Adrenal gland (tissue), 12 donors: ENCODE measurements around the gene ZNF470. TPM values are rescaled to one million over a fixed set of nuclear protein-coding genes. Genes with fewer than 3 reads are reported as not detected.

Source experiments
- DNase-seq, 7 donors: peaks; one replicate each; pipeline ENCODE4 v3.0.0-alpha.2; 2019 to 2020
- H3K27ac ChIP-seq, 5 donors: fragments of 200-600 bp; sonication (generic) in 4 of 5; 1 replicate in 3 of 5; 2 replicates in 2 of 5; pipeline versions ENCODE4 v1.5.1 to v1.8.0; 2016 to 2020; ENCODE audit warnings: mild to moderate bottlenecking in 1 of 5
- H3K27me3 ChIP-seq: fragments of 200-600 bp; 2 replicates; pipeline ENCODE4 v1.8.0; 2021
- H3K36me3 ChIP-seq, 2 donors: fragments of 200-600 bp; replicated peaks in 1 of 2; 1 replicate in 1 of 2; 2 replicates in 1 of 2; pipeline versions ENCODE4 v1.5.1 to v1.8.0; 2018 to 2022
- H3K4me1 ChIP-seq, 2 donors: fragments of 200-600 bp; replicated peaks in 1 of 2; 1 replicate in 1 of 2; 2 replicates in 1 of 2; pipeline versions ENCODE4 v1.5.1 to v1.8.0; 2018 to 2021
- H3K4me3 ChIP-seq, 4 donors: fragments of 200-600 bp; sonication (generic) in 3 of 4; one replicate each; pipeline ENCODE4 v1.5.1; 2016 to 2018
- H3K9me3 ChIP-seq, 3 donors: fragments of 200-600 bp; sonication (generic) in 1 of 3; replicated peaks in 1 of 3; 1 replicate in 2 of 3; 2 replicates in 1 of 3; pipeline versions ENCODE4 v1.5.1 to v1.8.0; 2016 to 2021
- POLR2A ChIP-seq, 2 donors: fragments of 450-650 bp; IDR thresholded peaks; one replicate each; pipeline ENCODE4 v1.6.1; 2017; ENCODE audit warnings: antibody characterized with exemption in 2 of 2, mild to moderate bottlenecking in 2 of 2, moderate library complexity in 1 of 2
- WGBS, 4 donors: extraction: QIAGEN DNeasy Blood & Tissue Kit in 2 of 4; methylation state at CpG; one replicate each; pipeline versions ENCODE4 v1.1.5 to v1.1.7; 2013 to 2017; 5-methylcytosine and 5-hydroxymethylcytosine counted together
- intact Hi-C, 2 donors: fragments of 100-400 bp; cut with DNase I; formaldehyde crosslinking; loops; one replicate each; pipeline versions ENCODE4 v1.14.1 to v1.15.0; 2022 to 2023
- polyA plus RNA-seq, 3 donors: library from polyadenylated mRNA; stranded (reverse); fragments of 200-250 nt in 2 of 3; fragments of 350-450 nt in 1 of 3; fragmentation: Illumina TruSeq in 1 of 3; extraction: RNeasy Lipid Tissue Mini Kit (QIAGEN cat#74804) in 1 of 3; gene quantifications; one replicate each; pipeline ENCODE4 v1.2.3, GENCODE V29; 2013 to 2014
- total RNA-seq, 9 donors: library from RNA; depleted of rRNA in 4 of 9; stranded (reverse); fragments of >200 nt in 4 of 9; fragments of 120-200 nt in 1 of 9; fragmentation: NEBNext Ultra II Directional in 1 of 9; extraction: Animal tissue kit (Norgen Biotek cat#: 25700) in 1 of 9; gene quantifications; one replicate each; pipeline versions ENCODE4 v1.1.0 to v1.2.4, GENCODE V29; 2013 to 2023
- TF ChIP-seq, protein P1 (sequence below), 6 experiments: fragments of 450-650 bp in 4 of 6; fragments of 200-600 bp in 2 of 6; sonication (generic) in 1 of 6; IDR thresholded peaks; 1 replicate in 5 of 6; 2 replicates in 1 of 6; pipeline versions ENCODE4 v1.5.1 to v1.8.0; 2016 to 2021; ENCODE audit warnings: antibody characterized with exemption in 6 of 6, mild to moderate bottlenecking in 2 of 6, moderate library complexity in 1 of 6
- donor health status: healthy with polysubstance abuse.
- donor health status: Bipolar disorder and iron deficiency.
- donor health status: DM: yes; HTN: yes; CAD: no.
- donor health status: DM: no; HTN: no; CAD: no.
- donor health status: DM: no; HTN: no; CAD: no.
- donor health status: DM: yes; HTN: yes; CAD: no.

The ZNF470 gene
- total and polyA plus RNA-seq, 12 donors, result 1.4 to 16.2 (median 5.6) TPM

DNA sequence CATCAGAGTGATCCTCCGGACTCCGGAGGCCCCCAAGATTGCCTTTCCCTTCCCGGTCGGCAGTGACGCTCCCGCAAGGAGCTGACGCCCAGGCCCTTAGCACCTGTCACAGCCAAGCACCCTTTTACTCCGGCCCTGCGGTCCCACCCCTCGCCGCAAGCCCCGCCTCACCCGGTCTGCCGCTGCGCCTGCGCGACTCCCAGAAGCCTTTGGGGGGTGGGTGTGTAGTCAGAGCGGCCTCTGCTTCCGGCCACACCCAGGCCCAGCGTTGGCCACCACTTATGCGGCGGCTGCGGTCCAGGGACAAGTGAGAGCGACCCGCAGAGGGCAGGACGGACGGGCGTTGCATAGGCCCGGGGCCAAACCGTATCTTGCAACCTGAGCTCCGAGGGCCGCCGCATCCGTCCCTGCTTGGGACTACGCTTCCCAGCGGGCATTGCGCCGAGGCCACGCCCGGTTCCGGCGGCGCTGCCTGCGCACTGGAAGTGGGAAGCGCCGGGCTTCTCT lies 29.0 kb upstream of the ZNF470 start:
- 0 to 3% (median 1%) methylated on average over 17 to 46 of the region's 46 CpGs for WGBS, 4 donors
- peaks cover 4 to 10% of the 10 kb centered on the region in 2 donors for H3K4me1 ChIP-seq
- peak overlapping the region; percentile 56 to 98 (median 68) for H3K4me3 ChIP-seq
- no peaks in the 10 kb centered on the region for H3K36me3 ChIP-seq
- H3K9me3 ChIP-seq, result peaks cover 0 to 34% (median 0%) of the 10 kb centered on the region in 3 donors
- intact Hi-C loops, result loop anchor here in 1 of 2 donors (10.0 kb wide), 1 partner anchor 114 kb away; no protein-coding TSS in a partner anchor
- no peaks in the 10 kb centered on the region for H3K27me3 ChIP-seq
- H3K27ac ChIP-seq, result peak overlapping the region; percentile 39 to 93 (median 72)
- peak in 1 of 2 donors; percentile 9 for TF ChIP-seq POLR2A (IDR thresholded peaks at IDR 0.05)
- TF ChIP-seq, protein P1, sequence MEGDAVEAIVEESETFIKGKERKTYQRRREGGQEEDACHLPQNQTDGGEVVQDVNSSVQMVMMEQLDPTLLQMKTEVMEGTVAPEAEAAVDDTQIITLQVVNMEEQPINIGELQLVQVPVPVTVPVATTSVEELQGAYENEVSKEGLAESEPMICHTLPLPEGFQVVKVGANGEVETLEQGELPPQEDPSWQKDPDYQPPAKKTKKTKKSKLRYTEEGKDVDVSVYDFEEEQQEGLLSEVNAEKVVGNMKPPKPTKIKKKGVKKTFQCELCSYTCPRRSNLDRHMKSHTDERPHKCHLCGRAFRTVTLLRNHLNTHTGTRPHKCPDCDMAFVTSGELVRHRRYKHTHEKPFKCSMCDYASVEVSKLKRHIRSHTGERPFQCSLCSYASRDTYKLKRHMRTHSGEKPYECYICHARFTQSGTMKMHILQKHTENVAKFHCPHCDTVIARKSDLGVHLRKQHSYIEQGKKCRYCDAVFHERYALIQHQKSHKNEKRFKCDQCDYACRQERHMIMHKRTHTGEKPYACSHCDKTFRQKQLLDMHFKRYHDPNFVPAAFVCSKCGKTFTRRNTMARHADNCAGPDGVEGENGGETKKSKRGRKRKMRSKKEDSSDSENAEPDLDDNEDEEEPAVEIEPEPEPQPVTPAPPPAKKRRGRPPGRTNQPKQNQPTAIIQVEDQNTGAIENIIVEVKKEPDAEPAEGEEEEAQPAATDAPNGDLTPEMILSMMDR (IDR thresholded peaks at IDR 0.05), result peak in 3 of 6 experiments; percentile 18 to 28 (median 25)
- DNase-seq, result peak; percentile 87 to 94 (median 93)

DNA sequence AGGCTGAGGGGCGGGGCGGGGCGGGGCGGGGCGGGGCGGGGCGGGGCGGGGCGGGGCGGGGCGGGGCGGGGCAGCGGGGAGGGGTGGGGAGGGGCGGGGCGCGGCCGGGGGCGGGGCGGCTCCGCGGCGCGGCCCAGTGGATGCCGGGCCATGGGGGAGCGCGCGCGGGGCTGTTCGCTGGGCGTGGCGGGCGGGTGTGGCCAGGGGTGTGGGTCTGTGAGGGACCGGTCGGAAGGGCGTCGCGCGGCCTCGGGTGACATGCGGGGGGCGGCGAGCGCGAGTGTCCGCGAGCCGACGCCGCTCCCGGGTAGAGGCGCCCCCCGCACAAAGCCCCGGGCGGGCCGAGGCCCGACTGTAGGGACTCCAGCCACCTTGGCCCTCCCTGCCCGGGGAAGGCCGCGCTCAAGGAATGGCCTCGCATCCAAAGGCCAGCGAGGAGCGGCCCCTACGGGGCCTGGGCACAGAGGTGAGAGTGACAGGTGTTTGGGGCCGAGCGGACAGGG lies 28.5 kb upstream of the ZNF470 start, which contains the start of gene ZFP28:
Gene ZFP28, plus strand, starts transcription at position 188 of the 503 bp plus-strand sequence. Its CDS starts 71 bp downstream, at position 259.
- H3K27ac ChIP-seq, result peak within 1 kb of the TSS; percentile 39 to 93 (median 72)
- H3K4me3 ChIP-seq, result peak within 1 kb of the TSS; percentile 56 to 98 (median 70)
- peaks cover 0 to 33% (median 0%) of the 10 kb centered on the region in 3 donors for H3K9me3 ChIP-seq
- H3K4me1 ChIP-seq, result peaks cover 4 to 10% of the 10 kb centered on the region in 2 donors
- intact Hi-C loops, result loop anchor here in 1 of 2 donors (10.0 kb wide), 1 partner anchor 114 kb away; no protein-coding TSS in a partner anchor
- no peaks in the 10 kb centered on the region for H3K27me3 ChIP-seq
- no peaks in the 10 kb centered on the region for H3K36me3 ChIP-seq
- TF ChIP-seq POLR2A (IDR thresholded peaks at IDR 0.05), result no peak
- TF ChIP-seq, protein P1 (IDR thresholded peaks at IDR 0.05), result no peak
- peak in 4 of 7 donors; percentile 80 to 86 (median 82) for DNase-seq
- WGBS, 4 donors, result 1 to 6% (median 1%) methylated on average over 25 to 54 of the region's 65 CpGs; no CpG with 5 or more reads in 1 of the 4 donors

DNA sequence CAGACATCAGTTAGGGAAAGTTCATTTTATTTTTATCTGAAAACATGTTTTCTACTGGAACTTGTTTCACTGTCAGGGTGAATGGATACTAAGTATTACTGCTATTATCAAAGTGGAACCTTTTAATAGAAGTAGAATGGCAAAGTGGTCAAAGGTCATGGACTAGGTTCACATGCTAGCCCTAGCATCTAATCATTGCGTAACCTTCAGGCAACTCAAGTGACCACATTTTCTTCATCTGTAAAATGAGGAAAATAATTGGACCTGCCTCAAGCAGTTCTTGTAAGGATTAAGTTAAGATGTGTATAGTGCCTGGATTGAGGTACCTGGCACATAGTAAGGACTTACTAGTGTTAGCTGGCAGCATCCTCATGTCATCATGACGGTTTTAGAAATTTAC lies 23.5 kb upstream of the ZNF470 start:
- Histone ChIP-seq H3K27me3 (no peaks in the 10 kb centered on the region), H3K4me3 (no peak overlapping the region), H3K27ac (no peak overlapping the region), H3K4me1 (peaks cover 0 to 6% of the 10 kb centered on the region in 2 donors), H3K9me3 (peaks cover 0 to 35% (median 5%) of the 10 kb centered on the region in 3 donors), H3K36me3 (peaks cover 0 to 7% of the 10 kb centered on the region in 2 donors)
- DNase-seq, result no peak
- intact Hi-C loops, result no loop called here
- WGBS, 4 donors, result 95 to 97% (median 97%) methylated on average over 2 of the region's 2 CpGs
- TF ChIP-seq, protein P1 (IDR thresholded peaks at IDR 0.05), result no peak
- no peak for TF ChIP-seq POLR2A (IDR thresholded peaks at IDR 0.05)

DNA sequence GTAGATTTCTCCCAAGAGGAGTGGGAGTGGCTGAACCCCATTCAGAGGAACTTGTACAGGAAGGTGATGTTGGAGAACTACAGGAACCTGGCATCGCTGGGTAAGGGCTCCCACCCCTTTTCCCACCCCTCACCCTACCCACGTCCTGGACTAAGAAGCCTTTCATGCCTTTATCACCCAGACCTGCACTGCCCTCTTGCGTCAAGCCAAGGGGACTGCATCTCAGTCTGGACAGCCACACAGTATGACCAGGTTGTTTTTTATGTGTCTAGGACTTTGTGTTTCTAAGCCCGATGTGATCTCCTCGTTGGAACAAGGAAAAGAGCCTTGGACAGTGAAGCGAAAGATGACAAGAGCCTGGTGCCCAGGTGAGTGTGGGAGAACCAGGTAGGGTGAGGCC lies 19.7 kb upstream of the ZNF470 start:
- DNase-seq, result no peak
- no peaks in the 10 kb centered on the region for H3K27me3 ChIP-seq
- intact Hi-C loops, result no loop called here
- H3K4me3 ChIP-seq, result no peak overlapping the region
- H3K9me3 ChIP-seq, result peaks cover 0 to 63% (median 9%) of the 10 kb centered on the region in 3 donors
- no peak for TF ChIP-seq POLR2A (IDR thresholded peaks at IDR 0.05)
- TF ChIP-seq, protein P1 (IDR thresholded peaks at IDR 0.05), result no peak
- WGBS, 4 donors, result 54 to 68% (median 61%) methylated on average over 6 of the region's 6 CpGs
- no peaks in the 10 kb centered on the region for H3K4me1 ChIP-seq
- peaks cover 0 to 36% of the 10 kb centered on the region in 2 donors for H3K36me3 ChIP-seq
- H3K27ac ChIP-seq, result no peak overlapping the region
